Measurements from ENCODE around the gene ABCC1. TPM values are rescaled to one million over a fixed set of nuclear protein-coding genes. Genes with fewer than 3 reads are reported as not detected.
"Not testable (repeated sequence)": the region's sequence is repeated elsewhere in the genome, so short reads cannot be mapped to it uniquely, and the experiment has no call there.

The ABCC1 gene
- total and polyA plus RNA-seq, 3 donors from 2014 or later = 54.7 to 90.6 (median 88.0) TPM

DNA sequence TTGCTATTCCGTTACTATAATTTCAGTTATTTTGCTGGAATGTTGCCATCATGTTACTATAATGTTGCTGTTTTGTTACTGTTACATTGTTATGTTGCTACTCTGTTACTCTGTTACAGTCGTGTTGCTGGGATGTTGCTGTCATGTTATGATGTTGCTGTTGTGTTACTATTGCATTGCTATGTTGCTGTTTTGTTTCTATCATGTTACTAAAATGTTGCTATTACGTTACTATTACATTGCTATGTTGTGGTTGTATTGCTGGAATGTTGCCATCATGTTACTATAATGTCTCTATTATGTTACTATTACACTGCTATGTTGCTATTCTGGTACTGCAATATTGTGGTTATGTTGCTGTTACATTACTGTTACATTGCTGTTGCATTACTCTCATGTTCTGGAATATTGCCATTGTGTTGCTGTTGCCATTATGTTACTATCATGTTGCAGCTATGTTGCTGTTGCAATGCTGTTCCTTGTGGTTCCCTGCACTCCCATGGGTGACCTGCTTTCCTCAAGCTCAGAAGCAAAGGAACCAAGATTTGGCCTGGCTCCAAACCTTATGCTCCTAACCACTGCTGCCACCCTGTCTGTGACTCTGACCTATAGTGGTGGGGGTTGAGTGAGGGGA lies 209.4 kb downstream of the ABCC1 start:
- DNase-seq = no peak
- WGBS, 2 donors = 54 to 75% methylated on average over 3 of the region's 3 CpGs
- Histone ChIP-seq H3K4me1 (no peaks in the 10 kb centered on the region), H3K4me3 (no peak overlapping the region), H3K9me3 (no peaks in the 10 kb centered on the region), H3K27me3 (no peaks in the 10 kb centered on the region), H3K27ac (no peak overlapping the region), H3K36me3 (ENCODE audit: low read depth, missing control alignments) (no peaks in the 10 kb centered on the region)
- TF ChIP-seq, protein P1, sequence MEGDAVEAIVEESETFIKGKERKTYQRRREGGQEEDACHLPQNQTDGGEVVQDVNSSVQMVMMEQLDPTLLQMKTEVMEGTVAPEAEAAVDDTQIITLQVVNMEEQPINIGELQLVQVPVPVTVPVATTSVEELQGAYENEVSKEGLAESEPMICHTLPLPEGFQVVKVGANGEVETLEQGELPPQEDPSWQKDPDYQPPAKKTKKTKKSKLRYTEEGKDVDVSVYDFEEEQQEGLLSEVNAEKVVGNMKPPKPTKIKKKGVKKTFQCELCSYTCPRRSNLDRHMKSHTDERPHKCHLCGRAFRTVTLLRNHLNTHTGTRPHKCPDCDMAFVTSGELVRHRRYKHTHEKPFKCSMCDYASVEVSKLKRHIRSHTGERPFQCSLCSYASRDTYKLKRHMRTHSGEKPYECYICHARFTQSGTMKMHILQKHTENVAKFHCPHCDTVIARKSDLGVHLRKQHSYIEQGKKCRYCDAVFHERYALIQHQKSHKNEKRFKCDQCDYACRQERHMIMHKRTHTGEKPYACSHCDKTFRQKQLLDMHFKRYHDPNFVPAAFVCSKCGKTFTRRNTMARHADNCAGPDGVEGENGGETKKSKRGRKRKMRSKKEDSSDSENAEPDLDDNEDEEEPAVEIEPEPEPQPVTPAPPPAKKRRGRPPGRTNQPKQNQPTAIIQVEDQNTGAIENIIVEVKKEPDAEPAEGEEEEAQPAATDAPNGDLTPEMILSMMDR (IDR thresholded peaks at IDR 0.05) = no peak
- TF ChIP-seq POLR2A (IDR thresholded peaks at IDR 0.05) = no peak
- intact Hi-C loops (cut with DNase I; ENCODE audit: low total_unique reads) = no loop called here

DNA sequence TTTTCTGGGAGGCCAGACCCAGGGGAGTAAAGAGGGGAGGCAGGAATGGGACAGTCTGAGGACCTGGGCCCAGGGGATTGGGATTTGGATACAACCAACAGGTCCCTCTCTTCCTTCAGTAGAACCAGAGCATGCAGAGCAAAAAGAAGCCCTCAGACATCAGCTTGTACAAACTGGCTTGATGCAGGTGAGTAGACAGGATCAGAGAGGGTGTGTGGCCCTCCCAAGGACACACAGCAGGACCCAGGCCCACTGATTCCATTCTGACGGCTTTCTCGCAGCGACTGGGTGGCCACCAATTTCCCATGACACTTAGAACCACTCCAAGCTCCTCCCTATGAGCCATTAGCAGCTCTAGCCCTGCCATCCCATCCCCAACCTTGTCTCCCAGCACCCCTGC lies 210.2 kb downstream of the ABCC1 start:
- H3K9me3 ChIP-seq = no peaks in the 10 kb centered on the region
- intact Hi-C loops (cut with DNase I; ENCODE audit: low total_unique reads) = no loop called here
- no peak for TF ChIP-seq POLR2A (IDR thresholded peaks at IDR 0.05)
- TF ChIP-seq, protein P1 (IDR thresholded peaks at IDR 0.05) = no peak
- H3K4me1 ChIP-seq = no peaks in the 10 kb centered on the region
- no peak overlapping the region for H3K4me3 ChIP-seq
- 89 to 94% methylated on average over 3 of the region's 3 CpGs for WGBS, 2 donors
- no peaks in the 10 kb centered on the region for H3K27me3 ChIP-seq
- H3K36me3 ChIP-seq (ENCODE audit: low read depth, missing control alignments) = no peaks in the 10 kb centered on the region
- no peak overlapping the region for H3K27ac ChIP-seq
- no peak for DNase-seq

DNA sequence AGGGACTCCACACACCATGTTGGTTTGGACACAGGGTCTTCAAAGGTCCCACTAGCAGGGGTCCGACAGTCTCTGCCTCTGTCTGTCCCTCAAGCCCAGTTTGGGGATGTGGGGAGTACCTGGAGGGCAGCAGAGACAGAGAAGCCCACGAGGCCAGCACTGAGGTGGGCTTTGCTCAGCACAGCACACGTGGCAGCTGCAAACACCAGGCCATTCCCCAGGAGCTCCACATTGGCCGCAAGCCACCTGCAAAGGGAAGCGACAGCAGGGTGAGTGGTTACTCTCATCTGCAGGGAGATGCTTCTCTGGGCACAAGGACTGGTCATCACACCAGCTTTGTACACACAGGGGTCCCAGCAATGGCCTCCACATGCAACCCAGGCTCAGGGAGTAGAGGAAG lies 211.9 kb downstream of the ABCC1 start:
- WGBS, 2 donors = 76 to 91% methylated on average over 5 of the region's 5 CpGs
- intact Hi-C loops (cut with DNase I; ENCODE audit: low total_unique reads) = no loop called here
- no peaks in the 10 kb centered on the region for H3K9me3 ChIP-seq

DNA sequence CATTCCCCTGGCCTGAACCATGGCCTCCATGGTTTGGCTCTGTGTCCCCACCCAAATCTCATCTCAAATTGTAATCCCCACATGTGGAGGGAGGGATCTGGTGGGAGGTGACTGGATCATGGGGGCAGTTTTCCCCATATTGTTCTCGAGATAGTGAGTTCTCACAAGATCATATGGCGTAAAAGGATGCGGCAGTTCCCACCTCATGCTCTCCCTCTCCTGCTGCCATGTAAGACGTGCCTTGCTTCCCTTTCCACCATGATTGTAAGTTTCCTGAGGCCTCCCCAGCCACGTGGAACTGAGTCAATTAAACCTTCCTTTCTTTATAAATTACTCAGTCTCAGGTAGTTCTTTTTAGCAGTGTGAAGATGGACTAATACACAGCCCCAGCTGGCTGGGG lies 212.4 kb downstream of the ABCC1 start:
- H3K4me1 ChIP-seq; H3K4me3 ChIP-seq; H3K27ac ChIP-seq; intact Hi-C loops (cut with DNase I; ENCODE audit: low total_unique reads); H3K27me3 ChIP-seq; DNase-seq; H3K36me3 ChIP-seq (ENCODE audit: low read depth, missing control alignments); H3K9me3 ChIP-seq: not testable (repeated sequence)
- 85 to 91% methylated on average over 5 of the region's 5 CpGs for WGBS, 2 donors

More for the DNA sequence above, 211.9 kb downstream of the ABCC1 start:
- no peak overlapping the region for H3K4me3 ChIP-seq
- H3K36me3 ChIP-seq (ENCODE audit: low read depth, missing control alignments) = no peaks in the 10 kb centered on the region
- DNase-seq = no peak
- H3K27ac ChIP-seq = no peak overlapping the region
- no peaks in the 10 kb centered on the region for H3K27me3 ChIP-seq
- TF ChIP-seq POLR2A (IDR thresholded peaks at IDR 0.05) = no peak
- TF ChIP-seq, protein P1 (IDR thresholded peaks at IDR 0.05) = no peak
- H3K4me1 ChIP-seq = no peaks in the 10 kb centered on the region

DNA sequence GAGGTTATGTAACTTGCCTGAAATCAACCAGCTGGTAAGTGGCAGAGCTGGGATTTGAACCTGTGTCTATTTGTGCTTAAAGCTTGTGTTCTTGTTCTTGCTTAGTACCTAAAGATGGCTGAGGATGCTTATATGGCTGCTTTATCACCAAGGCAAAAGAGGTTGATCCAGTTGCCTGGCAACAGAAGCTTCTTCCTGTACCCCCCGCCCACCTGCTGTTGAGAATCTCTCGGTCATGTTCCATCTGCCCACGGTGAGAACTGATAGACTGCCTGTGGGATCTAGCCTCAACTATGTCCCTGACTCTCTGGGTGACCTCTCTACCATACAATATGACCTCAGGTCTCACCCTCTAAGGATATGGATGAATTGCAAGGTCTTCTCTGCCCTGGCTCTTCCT lies 213.2 kb downstream of the ABCC1 start:
- DNase-seq = no peak
- no peak overlapping the region for H3K4me3 ChIP-seq
- intact Hi-C loops (cut with DNase I; ENCODE audit: low total_unique reads) = no loop called here
- 90 to 91% methylated on average over 3 of the region's 3 CpGs for WGBS, 2 donors
- TF ChIP-seq, protein P1 (IDR thresholded peaks at IDR 0.05) = no peak
- TF ChIP-seq POLR2A (IDR thresholded peaks at IDR 0.05) = no peak
- H3K27ac ChIP-seq = no peak overlapping the region
- H3K36me3 ChIP-seq (ENCODE audit: low read depth, missing control alignments) = no peaks in the 10 kb centered on the region
- no peaks in the 10 kb centered on the region for H3K9me3 ChIP-seq
- H3K27me3 ChIP-seq = no peaks in the 10 kb centered on the region
- no peaks in the 10 kb centered on the region for H3K4me1 ChIP-seq
